CD4-positive, alpha-beta T cell treated with Interleukin-6 at 100 ng/mL for 8 hours (primary cell): ENCODE measurements around the gene BTBD10.
A peak's percentile ranks its signal among the peaks of the same experiment; 100 is the strongest.

Experiments used
- DNase-seq: peaks from one replicate; pipeline ENCODE4 v3.0.0-alpha.2; 2020; ENCODE audit warnings: mixed read lengths, low spot score

The BTBD10 gene

GRCh38 chr11:13373216-13373615 lies 89.8 kb downstream of the BTBD10 start:
- no peak for DNase-seq

GRCh38 chr11:13368041-13368446 lies 95.0 kb downstream of the BTBD10 start:
- DNase-seq = no peak

- no peak for DNase-seq
Measured at GRCh38 chr11:13367115-13367514, 95.9 kb downstream of the BTBD10 start.

GRCh38 chr11:13366266-13367026 lies 96.6 kb downstream of the BTBD10 start:
- DNase-seq = no peak

DNA sequence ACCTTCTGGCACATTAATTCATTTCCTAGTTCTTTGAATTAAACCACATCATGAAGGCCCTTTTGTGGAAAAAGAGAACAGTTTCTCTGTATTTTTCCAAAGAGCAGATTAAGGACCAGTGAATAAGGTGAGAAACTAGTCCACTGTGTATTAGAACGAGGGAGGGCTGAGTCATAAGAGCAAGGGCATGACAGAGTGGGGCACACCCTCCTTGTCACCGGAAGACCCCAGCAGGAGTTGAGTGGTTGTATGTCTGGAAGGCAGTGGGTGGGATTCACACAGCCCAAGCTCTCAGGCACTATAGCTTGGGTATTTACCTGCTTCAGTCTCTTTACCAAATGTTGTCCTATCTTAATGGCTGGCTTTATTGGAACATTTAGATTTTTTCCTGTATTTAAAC lies 98.6 kb downstream of the BTBD10 start:
- DNase-seq = no peak

GRCh38 chr11:13362596-13363109 lies 100.4 kb downstream of the BTBD10 start:
- DNase-seq = no peak

DNA sequence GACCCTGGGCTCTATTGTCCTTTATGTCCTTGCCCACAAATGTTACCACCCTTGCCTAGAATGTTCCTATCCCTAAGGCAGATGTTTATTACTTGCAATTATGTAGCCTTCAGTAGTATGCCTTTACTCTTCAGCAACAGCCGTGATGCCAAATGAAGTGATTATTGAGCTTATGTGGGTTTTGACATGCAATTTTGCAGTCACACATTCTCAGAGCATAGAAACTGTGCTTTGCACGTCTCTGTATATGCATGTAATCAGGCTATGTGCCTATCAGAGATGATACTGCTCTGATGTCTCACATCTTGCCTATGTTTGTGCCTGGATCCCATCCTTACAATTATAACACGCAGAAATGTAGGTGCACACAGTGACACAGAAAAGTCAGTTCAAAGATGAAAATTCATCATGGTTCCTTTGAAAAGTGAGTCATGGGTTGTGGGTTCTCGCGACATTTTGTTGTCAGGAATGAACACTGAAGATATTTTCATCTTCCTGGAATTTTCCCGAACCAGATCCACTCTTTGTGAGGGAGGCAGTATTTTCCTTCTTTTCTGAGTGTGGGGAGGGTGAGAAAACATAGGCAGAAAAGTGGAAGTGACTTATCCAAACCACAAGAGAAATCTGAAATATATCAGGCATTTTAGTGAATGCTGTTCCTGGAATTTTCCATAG lies 104.3 kb downstream of the BTBD10 start:
- no peak for DNase-seq

- no peak for DNase-seq
Measured at GRCh38 chr11:13357232-13357631, 105.8 kb downstream of the BTBD10 start.

DNA sequence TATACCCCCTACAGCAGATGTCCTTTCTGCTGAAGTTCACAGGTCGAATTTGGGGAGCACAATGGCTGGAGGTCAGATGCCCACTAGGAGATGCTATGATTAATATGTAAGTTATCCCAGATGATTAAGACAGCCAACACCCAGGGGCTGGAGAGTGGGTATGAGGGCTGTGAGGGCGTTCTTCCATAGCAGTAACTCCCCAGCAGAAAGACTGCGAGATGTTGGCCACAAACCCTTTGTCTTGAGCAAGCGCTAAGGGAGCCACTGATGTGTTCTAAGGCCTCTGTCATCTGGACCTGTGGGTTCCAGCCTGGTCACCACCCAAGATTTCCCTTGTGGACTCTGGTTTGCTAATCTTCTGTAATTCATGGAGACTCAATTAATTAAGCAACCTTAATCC lies 107.8 kb downstream of the BTBD10 start:
- DNase-seq = no peak

GRCh38 chr11:13354335-13354734 lies 108.7 kb downstream of the BTBD10 start:
- no peak for DNase-seq

DNA sequence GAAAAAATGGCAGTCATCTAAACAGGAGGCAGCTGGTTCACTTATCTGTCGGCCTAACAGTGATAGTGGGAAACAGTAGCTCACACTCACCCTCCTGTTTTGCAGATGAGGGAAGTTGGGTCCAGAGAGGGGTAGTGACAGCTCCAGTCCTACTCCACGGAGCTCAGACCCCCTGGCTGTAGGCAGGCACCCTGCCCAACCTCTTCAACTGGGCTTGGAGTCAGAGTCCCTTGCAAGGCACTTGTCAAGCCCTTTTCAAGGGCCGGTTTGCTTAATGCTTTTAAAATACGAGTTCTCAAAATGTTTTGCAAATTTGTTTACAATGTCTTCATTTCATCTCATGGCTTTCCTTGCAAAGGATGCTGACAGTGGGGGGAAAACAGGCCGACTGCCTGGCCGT lies 110.3 kb downstream of the BTBD10 start:
- no peak for DNase-seq

- DNase-seq = no peak
Measured at GRCh38 chr11:13349581-13349980, 113.4 kb downstream of the BTBD10 start.

- no peak for DNase-seq
Measured at GRCh38 chr11:13349046-13349445, 114.0 kb downstream of the BTBD10 start.

DNA sequence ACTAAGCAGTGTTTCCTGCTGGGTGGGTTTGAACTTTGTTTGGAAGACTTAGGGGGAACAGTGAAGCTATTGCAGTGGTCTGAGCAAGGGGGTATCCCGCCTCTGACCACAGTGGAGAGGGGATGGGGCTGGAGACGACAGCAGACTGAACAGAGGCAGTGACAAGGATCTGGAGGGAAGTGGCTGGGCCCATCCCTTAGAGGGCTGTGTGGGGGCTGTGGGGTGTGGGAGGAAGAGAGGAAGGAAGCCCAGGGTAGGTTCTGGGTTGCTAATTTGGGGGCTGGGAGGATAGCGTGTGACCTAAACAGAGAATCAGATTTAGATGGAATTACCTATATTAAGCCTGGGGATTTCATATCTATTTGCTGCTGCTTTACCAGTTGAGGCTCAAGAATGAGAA lies 114.7 kb downstream of the BTBD10 start:
- no peak for DNase-seq

DNA sequence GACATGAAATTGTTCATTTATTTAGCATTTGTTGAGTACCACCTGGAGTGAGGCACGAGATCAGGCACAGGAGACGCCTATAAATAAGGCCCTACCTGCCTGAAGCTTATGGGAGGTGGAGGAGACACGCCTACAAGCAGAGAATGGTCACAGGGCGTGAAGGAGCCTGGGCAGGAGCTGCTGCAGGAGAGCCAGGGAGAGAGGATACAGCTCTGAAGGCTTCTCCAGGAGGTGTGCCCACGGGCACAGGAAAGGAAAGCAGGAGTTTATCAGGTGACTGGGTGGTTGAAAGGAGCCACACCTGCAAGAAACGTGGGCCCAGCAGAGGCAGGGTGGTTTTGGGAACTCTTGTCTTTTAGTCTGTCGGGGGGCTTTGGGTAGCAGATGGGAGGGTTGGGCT lies 115.1 kb downstream of the BTBD10 start:
- no peak for DNase-seq

DNA sequence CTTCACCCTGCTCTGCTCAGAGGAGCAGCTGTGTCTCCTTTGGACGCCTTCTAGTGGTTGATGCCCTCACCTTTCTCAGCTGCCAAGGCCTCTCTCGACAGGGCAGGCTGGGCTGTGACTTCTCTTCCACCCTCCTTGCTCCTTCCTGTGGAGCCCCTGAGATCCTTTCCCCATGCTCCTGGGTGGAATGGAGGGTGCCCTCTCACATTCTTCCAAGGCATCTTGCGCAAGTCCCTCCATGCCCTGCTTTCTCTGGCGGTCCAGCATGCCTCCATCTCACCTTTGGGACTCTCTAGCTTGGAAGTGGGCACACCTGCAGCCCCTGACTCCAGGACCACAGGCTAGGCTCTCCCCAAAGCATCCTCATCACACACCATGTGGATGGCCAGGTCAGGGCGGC lies 116.6 kb downstream of the BTBD10 start:
- no peak for DNase-seq

GRCh38 chr11:13344818-13345217 lies 118.2 kb downstream of the BTBD10 start:
- DNase-seq = no peak

DNA sequence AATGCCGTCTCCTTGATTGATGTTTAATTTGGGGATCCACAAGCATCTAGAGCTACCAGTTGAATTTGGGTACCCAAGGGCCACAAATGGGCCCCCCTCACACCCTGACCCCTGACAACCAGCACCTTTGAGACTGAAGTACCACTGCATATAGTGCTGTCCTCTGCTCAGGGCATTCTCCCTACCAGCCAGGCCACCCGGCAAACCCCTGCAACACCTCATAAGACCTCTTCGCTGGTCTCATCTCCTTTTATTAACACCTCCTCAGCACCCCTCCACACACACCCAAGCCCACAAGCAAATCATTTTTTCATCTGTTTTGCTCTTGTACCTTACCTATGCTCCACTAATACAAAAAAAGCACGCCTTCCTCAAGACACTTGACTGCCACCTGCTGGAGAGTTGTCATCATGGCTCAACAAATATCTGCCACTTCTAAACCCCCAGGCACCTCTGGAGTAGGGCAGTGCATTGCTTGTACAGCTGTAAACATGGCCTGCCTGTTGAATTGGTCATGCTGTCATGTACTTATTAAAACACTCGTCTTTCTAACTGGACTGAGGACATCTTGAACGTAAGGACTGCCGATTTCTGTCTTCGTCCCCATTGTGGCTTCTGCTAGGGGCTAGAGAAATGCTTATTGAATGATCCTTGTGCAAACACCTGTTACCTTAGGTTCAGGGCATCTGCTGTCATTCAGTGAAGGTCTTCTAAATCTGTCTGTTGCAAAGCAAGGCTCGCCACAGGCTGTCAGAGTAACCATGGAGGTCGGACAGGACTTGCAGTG lies 118.9 kb downstream of the BTBD10 start:
- peak; percentile 64 for DNase-seq

- DNase-seq = no peak
Measured at GRCh38 chr11:13343067-13343466, 120.0 kb downstream of the BTBD10 start.

GRCh38 chr11:13341026-13341425 lies 122.0 kb downstream of the BTBD10 start:
- DNase-seq = no peak

- peak; percentile 46 for DNase-seq
Measured at GRCh38 chr11:13339195-13340153, 123.5 kb downstream of the BTBD10 start.
